K562 (cell line): Measurements from ENCODE around the gene NANS. TPM values are rescaled to one million over a fixed set of nuclear protein-coding genes. Genes with fewer than 3 reads are reported as not detected.

Experiments
- ATAC-seq: fragments of 200-7000 bp; cut with Tn5 transposase; 3 replicates; pipeline ENCODE4 v1.9.1; 2020; ENCODE audit warnings: moderate library complexity
- BruUV-seq: library from RNA; stranded (reverse); fragments of 400-500 nt; replicated peaks from 2 replicates; lab custom pipeline; 2021; lab: Mats Ljungman, UMichigan
- CTCF ChIA-PET: fragments of 300-600 bp; formaldehyde crosslinking; extraction: SDS; loops from one replicate; lab custom pipeline; 2021; ENCODE audit warnings: low intra/inter-chr PET ratio; lab: Yijun Ruan, JAX
- POLR2A ChIA-PET: fragments of 300-600, 350-650 bp; sonication (Branson Sonifier 250); formaldehyde crosslinking; extraction: SDS; loops from one replicate; lab custom pipeline; 2021; ENCODE audit warnings: antibody characterized with exemption, inconsistent platforms; lab: Yijun Ruan, JAX
- DNase-seq, 4 experiments: peaks; one replicate each; pipeline versions ENCODE4 v3.0.0 to v3.0.0-alpha.2; 2011 to 2018; ENCODE audit warnings: low spot score in 3 of 4, mixed read lengths in 3 of 4; ENCODE audit errors: extremely low read depth in 1 of 4
- FAIRE-seq: peaks from 2 replicates; lab custom pipeline; 2011; peaks lifted over from hg19 to GRCh38; lab: Jason Lieb, UNC
- H2AFZ ChIP-seq: 2 replicates; pipeline ENCODE4 v1.6.0; 2011; ENCODE audit warnings: low read depth, low read length, control low read depth, inconsistent platforms
- H3K27ac ChIP-seq: fragments of 200-600 bp; 3 replicates; pipeline ENCODE4 v1.8.0; 2011; ENCODE audit warnings: low read depth, mild to moderate bottlenecking, control low read depth, inconsistent platforms, low read length, moderate library complexity, mixed read lengths; ENCODE audit errors: extremely low read depth
- H3K27me3 ChIP-seq, 2 experiments: fragments of 300-600 bp in 1 of 2; 2 replicates in 1 of 2; 3 replicates in 1 of 2; pipeline versions ENCODE4 v1.6.0 to v1.8.0; 2011; ENCODE audit warnings: inconsistent platforms in 2 of 2, low read length in 2 of 2, mild to moderate bottlenecking in 1 of 2, mixed read lengths in 1 of 2, moderate library complexity in 1 of 2; ENCODE audit not compliant: control insufficient read depth in 2 of 2, insufficient read depth in 2 of 2
- H3K36me3 ChIP-seq: fragments of 300-600 bp; 3 replicates; pipeline ENCODE4 v1.8.0; 2011; ENCODE audit warnings: mild to moderate bottlenecking, low read length, inconsistent platforms; ENCODE audit not compliant: control insufficient read depth, insufficient read depth
- H3K4me1 ChIP-seq, 2 experiments: fragments of 200-600 bp in 1 of 2; replicated peaks in 1 of 2; 2 replicates in 1 of 2; 3 replicates in 1 of 2; pipeline versions ENCODE4 v1.5.1 to v1.8.0; 2011; ENCODE audit warnings: inconsistent platforms in 2 of 2, low read length in 2 of 2, mild to moderate bottlenecking in 1 of 2, mixed read lengths in 1 of 2, moderate library complexity in 1 of 2; ENCODE audit not compliant: control insufficient read depth in 2 of 2, insufficient read depth in 2 of 2
- H3K4me2 ChIP-seq: 2 replicates; pipeline ENCODE4 v1.6.1; 2011; ENCODE audit warnings: low read length, control low read depth, inconsistent platforms, mixed read lengths; ENCODE audit not compliant: insufficient read depth
- H3K4me3 ChIP-seq: fragments of 200-600 bp; sonication (generic), shearing (Covaris generic); 2 replicates; pipeline ENCODE4 v1.5.1; 2016; ENCODE audit warnings: control low read depth, inconsistent platforms
- H3K79me2 ChIP-seq: fragments of 200-600 bp; 3 replicates; pipeline ENCODE4 v1.8.0; 2011; ENCODE audit warnings: low read length, inconsistent platforms; ENCODE audit not compliant: control insufficient read depth, insufficient read depth
- H3K9ac ChIP-seq, 2 experiments: 2 replicates each; pipeline versions ENCODE4 v1.6.0 to v1.6.1; 2011; ENCODE audit warnings: low read depth in 2 of 2, low read length in 2 of 2, control low read depth in 1 of 2, inconsistent platforms in 1 of 2, mild to moderate bottlenecking in 1 of 2, mixed read lengths in 1 of 2; ENCODE audit not compliant: insufficient read depth in 1 of 2
- H3K9me1 ChIP-seq: one replicate; pipeline ENCODE4 v1.6.0; 2011; ENCODE audit warnings: inconsistent platforms, mild to moderate bottlenecking, low read length, moderate library complexity; ENCODE audit not compliant: control insufficient read depth, insufficient read depth
- H3K9me3 ChIP-seq: replicated peaks from 2 replicates; pipeline ENCODE4 v1.5.1; 2011; ENCODE audit warnings: low read depth, low read length, inconsistent platforms; ENCODE audit not compliant: control insufficient read depth, insufficient read depth
- H4K20me1 ChIP-seq: replicated peaks from 2 replicates; pipeline ENCODE4 v1.6.1; 2011; ENCODE audit warnings: low read length, inconsistent platforms, mixed read lengths; ENCODE audit not compliant: control insufficient read depth, insufficient read depth
- BCOR ChIP-seq: fragments of 450-650 bp; IDR thresholded peaks from 2 replicates; pipeline ENCODE4 v1.6.1; 2016
- FOXM1 ChIP-seq, 2 experiments: fragments of 450-650 bp in 1 of 2; sonication (generic) in 1 of 2; formaldehyde crosslinking in 1 of 2; IDR thresholded peaks; 2 replicates each; pipeline versions ENCODE4 v1.6.1 to v1.9.0; 2017 to 2022; ENCODE audit warnings: low read depth in 2 of 2, mild to moderate bottlenecking in 2 of 2, missing genetic modification reagents in 1 of 2, moderate library complexity in 1 of 2
- SMAD2 ChIP-seq: fragments of 150-350 bp; IDR thresholded peaks from 2 replicates; pipeline ENCODE4 v1.6.1; 2014; ENCODE audit warnings: low read depth, mild to moderate bottlenecking, low read length
- ZNF41 ChIP-seq: fragments of 250-450 bp; sonication (Bioruptor Pico); conservative IDR thresholded peaks from 2 replicates; pipeline ENCODE4 v1.4.0; 2020; ENCODE audit warnings: mild to moderate bottlenecking
- WGBS: fragments of 100-300 bp; shearing (Covaris generic); methylation state at CpG from one replicate; pipeline ENCODE4 v1.1.6; 2016; ENCODE audit warnings: low coverage, mixed read lengths; ENCODE audit not compliant: insufficient coverage; ENCODE audit errors: missing lambda C conversion rate; 5-methylcytosine and 5-hydroxymethylcytosine counted together
- in situ Hi-C: fragments of 300-500 bp; cut with MboI; formaldehyde crosslinking; loops from 4 replicates; pipeline ENCODE4 v1.15.0; 2018; ENCODE audit warnings: inconsistent platforms, mixed read lengths
- intact Hi-C: fragments of 100-400 bp; cut with micrococcal nuclease; formaldehyde crosslinking; loops from 2 replicates; pipeline ENCODE4 v1.14.2; 2022
- polyA plus RNA-seq, 8 experiments: library from polyadenylated mRNA; depleted of rRNA in 4 of 8; stranded (reverse) in 5 of 8; unstranded in 3 of 8; fragments of >200 nt; fragmentation: Nextera tagmentation in 2 of 8; fragmentation: Illumina TruSeq in 1 of 8; extraction: Ambion mirVana in 2 of 8; extraction: Trizol in 1 of 8; gene quantifications; 2 replicates each; pipeline versions ENCODE4 v1.2.1 to v1.2.3, GENCODE V29; 2011 to 2014; ENCODE audit warnings: inconsistent platforms in 1 of 8, missing spikeins in 1 of 8
- total RNA-seq, 7 experiments: library from RNA; depleted of rRNA in 6 of 7; stranded (reverse); fragments of >200 nt in 6 of 7; fragmentation: Illumina TruSeq in 2 of 7; extraction: Trizol in 2 of 7; gene quantifications; 2 replicates each; pipeline versions ENCODE4 v1.2.1 to v1.2.3, GENCODE V29; 2011 to 2021; ENCODE audit warnings: low replicate concordance in 1 of 7
- TF ChIP-seq, protein P1 (sequence below), 2 experiments: fragments of 200-800 bp in 1 of 2; sonication (Bioruptor generic) in 1 of 2; sonication (generic) in 1 of 2; formaldehyde crosslinking in 1 of 2; IDR thresholded peaks in 1 of 2; conservative IDR thresholded peaks in 1 of 2; 2 replicates each; pipeline versions ENCODE4 v1.5.0 to v1.6.1; 2016 to 2020; ENCODE audit warnings: missing compliant biosample characterization in 1 of 2, missing genetic modification characterization in 1 of 2, missing genetic modification reagents in 1 of 2

NANS gene
- total and polyA plus RNA-seq, 9 of the 15 experiments (the other 6 are each of a cell fraction or from before 2014, with no cell fraction given), result 37.1 to 181 (median 137) TPM

- no peaks in the 10 kb centered on the region for H3K27me3 ChIP-seq
- no peak for TF ChIP-seq ZNF41
- TF ChIP-seq, protein P1, sequence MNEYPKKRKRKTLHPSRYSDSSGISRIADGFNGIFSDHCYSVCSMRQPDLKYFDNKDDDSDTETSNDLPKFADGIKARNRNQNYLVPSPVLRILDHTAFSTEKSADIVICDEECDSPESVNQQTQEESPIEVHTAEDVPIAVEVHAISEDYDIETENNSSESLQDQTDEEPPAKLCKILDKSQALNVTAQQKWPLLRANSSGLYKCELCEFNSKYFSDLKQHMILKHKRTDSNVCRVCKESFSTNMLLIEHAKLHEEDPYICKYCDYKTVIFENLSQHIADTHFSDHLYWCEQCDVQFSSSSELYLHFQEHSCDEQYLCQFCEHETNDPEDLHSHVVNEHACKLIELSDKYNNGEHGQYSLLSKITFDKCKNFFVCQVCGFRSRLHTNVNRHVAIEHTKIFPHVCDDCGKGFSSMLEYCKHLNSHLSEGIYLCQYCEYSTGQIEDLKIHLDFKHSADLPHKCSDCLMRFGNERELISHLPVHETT (CRISPR knock-in tag; conservative IDR thresholded peaks at IDR 0.05 in 1 of 2, IDR thresholded peaks at IDR 0.05 in 1 of 2), result no peak
- TF ChIP-seq FOXM1 (IDR thresholded peaks at IDR 0.05; ENCODE audit: low read depth), result no peak
- no peak for TF ChIP-seq FOXM1 (CRISPR knock-in tag; IDR thresholded peaks at IDR 0.05; ENCODE audit: low read depth)
- no peak for TF ChIP-seq BCOR
- no peak for TF ChIP-seq SMAD2
- ATAC-seq (no peak), FAIRE-seq (no peak), DNase-seq (no peak)
- no TSS peak for BruUV-seq
- 78% methylated on average over 4 of the region's 4 CpGs for WGBS
- H3K79me2 ChIP-seq, result no peaks in the 10 kb centered on the region
- intact Hi-C loops (no loop called here), in situ Hi-C loops (no loop called here)
- H3K4me3 ChIP-seq, result no peak overlapping the region
- H3K4me2 ChIP-seq, result no peak overlapping the region
- H3K36me3 ChIP-seq, result peaks cover 71% of the 10 kb centered on the region
- no peaks in the 10 kb centered on the region for H3K9me3 ChIP-seq
- H3K27ac ChIP-seq, result no peak overlapping the region
- no peaks in the 10 kb centered on the region for H4K20me1 ChIP-seq
- ChIA-PET CTCF (no interaction called here), POLR2A (interaction anchor here (0.6 to 2.2 kb wide), 4 partner anchors 9 to 166 kb away, joined by 3 to 6 read pairs (median 5); no protein-coding TSS in a partner anchor)
- H3K9ac ChIP-seq, result no peak overlapping the region
- no peaks in the 10 kb centered on the region; a peak in 1 of 5 replicates for H3K4me1 ChIP-seq
- no peaks in the 10 kb centered on the region for H3K9me1 ChIP-seq
- H2AFZ ChIP-seq, result no peak overlapping the region
These were observed 41.3 kb downstream of the NANS start for GRCh38 chr9:98097836-98098235.
